Ovary (tissue), 3 donors: Measurements from ENCODE around the gene ZFP1.

Experiments
- EP300 ChIP-seq: sonication (generic); formaldehyde crosslinking; IDR thresholded peaks from one replicate; pipeline ENCODE4 v1.6.1; 2017; ENCODE audit warnings: antibody characterized with exemption
- POLR2A ChIP-seq: fragments of 450-650 bp; IDR thresholded peaks from one replicate; pipeline ENCODE4 v1.6.1; 2017; ENCODE audit warnings: antibody characterized with exemption, mild to moderate bottlenecking, moderate library complexity
- TF ChIP-seq, protein P1 (sequence below), 3 donors: fragments of 450-650 bp in 2 of 3; fragments of 200-600 bp in 1 of 3; IDR thresholded peaks; one replicate each; pipeline versions ENCODE4 v1.5.1 to v1.8.0; 2016 to 2022; ENCODE audit warnings: antibody characterized with exemption in 3 of 3, mild to moderate bottlenecking in 1 of 3
- donor health status: DM: no; HTN: no; CAD: no.

DNA sequence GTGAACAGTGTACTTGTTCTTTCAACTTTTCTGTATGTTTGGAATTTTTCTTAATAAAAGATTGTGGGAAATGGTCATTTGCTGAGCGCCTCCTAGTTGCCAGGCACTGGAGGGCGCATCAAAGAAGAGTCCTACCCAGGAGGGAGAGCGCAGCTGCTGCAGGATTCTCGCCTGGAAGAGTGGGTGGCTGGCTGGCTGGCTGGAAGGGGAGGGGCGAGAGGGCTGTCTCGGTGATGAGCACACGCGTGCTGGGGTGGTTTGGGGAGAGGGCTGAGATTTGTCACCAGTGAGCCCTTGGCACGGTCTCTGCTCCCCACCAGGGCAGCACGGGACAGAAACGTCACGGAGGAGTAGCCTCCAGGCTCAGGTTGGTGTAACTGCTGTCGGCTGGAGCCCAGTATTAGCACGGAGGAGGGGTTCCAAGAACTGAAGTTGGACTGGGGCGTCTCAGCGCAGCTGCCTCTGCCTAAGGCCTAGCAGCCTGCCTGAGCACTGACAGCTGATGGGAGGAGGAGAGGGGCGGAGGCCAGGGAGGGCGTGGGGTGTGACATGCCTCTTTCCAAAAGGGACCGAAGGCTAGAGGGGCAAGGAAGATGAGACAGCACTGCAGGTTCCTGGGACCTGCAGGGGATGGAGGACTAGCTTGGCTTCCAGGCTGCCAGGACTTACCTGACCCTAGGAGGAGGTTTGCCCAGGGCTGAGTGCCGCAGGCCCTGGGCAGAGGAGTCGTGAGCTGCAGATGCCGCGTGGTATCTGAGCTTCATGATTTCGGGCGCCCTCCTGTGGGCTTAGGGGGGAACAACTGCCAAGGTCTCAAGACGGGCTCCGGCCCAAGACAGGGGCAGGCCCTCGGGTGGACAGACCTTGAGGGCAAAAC, 37.4 kb upstream of the ZFP1 start:
- TF ChIP-seq, protein P1, sequence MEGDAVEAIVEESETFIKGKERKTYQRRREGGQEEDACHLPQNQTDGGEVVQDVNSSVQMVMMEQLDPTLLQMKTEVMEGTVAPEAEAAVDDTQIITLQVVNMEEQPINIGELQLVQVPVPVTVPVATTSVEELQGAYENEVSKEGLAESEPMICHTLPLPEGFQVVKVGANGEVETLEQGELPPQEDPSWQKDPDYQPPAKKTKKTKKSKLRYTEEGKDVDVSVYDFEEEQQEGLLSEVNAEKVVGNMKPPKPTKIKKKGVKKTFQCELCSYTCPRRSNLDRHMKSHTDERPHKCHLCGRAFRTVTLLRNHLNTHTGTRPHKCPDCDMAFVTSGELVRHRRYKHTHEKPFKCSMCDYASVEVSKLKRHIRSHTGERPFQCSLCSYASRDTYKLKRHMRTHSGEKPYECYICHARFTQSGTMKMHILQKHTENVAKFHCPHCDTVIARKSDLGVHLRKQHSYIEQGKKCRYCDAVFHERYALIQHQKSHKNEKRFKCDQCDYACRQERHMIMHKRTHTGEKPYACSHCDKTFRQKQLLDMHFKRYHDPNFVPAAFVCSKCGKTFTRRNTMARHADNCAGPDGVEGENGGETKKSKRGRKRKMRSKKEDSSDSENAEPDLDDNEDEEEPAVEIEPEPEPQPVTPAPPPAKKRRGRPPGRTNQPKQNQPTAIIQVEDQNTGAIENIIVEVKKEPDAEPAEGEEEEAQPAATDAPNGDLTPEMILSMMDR (IDR thresholded peaks at IDR 0.05): peak; percentile 76 to 91 (median 91)
- peak; percentile 8 for TF ChIP-seq POLR2A
- TF ChIP-seq EP300: no peak
